ENCODE results near the gene LCOR. TPM values are rescaled to one million over a fixed set of nuclear protein-coding genes. Genes with fewer than 3 reads are reported as not detected.

Gene LCOR
- total RNA-seq, 3 donors from 2014 or later = 19.4 to 53.6 (median 35.7) TPM

GRCh38 chr10:96964131-96964530 is 132.0 kb downstream of the LCOR start:
- Histone ChIP-seq H3K4me3 (no peak overlapping the region), H3K27ac (no peak overlapping the region)
- TF ChIP-seq CTCF (IDR thresholded peaks at IDR 0.05) = no peak
- no peak for TF ChIP-seq POLR2AphosphoS5 (IDR thresholded peaks at IDR 0.05)
- TF ChIP-seq POLR2A (IDR thresholded peaks at IDR 0.05) = no peak

GRCh38 chr10:96967847-96968246 is 135.7 kb downstream of the LCOR start:
- H3K9me3 ChIP-seq = no peaks in the 10 kb centered on the region
- intact Hi-C loops (cut with DNase I; ENCODE audit: low total_unique reads) = no loop called here
- no peaks in the 10 kb centered on the region for H3K36me3 ChIP-seq
- H3K27ac ChIP-seq = no peak overlapping the region
- DNase-seq (ENCODE audit: low spot score in 2 of 2) = no peak
- no peaks in the 10 kb centered on the region for H3K27me3 ChIP-seq
- no peak overlapping the region for H3K4me3 ChIP-seq
- no peaks in the 10 kb centered on the region for H3K4me1 ChIP-seq
- no peak for TF ChIP-seq POLR2AphosphoS5 (IDR thresholded peaks at IDR 0.05)

More at GRCh38 chr10:96964131-96964530, 132.0 kb downstream of the LCOR start:
- Histone ChIP-seq H3K9me3 (no peaks in the 10 kb centered on the region), H3K4me1 (no peaks in the 10 kb centered on the region), H3K36me3 (no peaks in the 10 kb centered on the region), H3K27me3 (no peaks in the 10 kb centered on the region)
- no peak for DNase-seq (ENCODE audit: low spot score in 2 of 2)
- intact Hi-C loops (cut with DNase I; ENCODE audit: low total_unique reads) = no loop called here

GRCh38 chr10:96968682-96969423 is 136.8 kb downstream of the LCOR start:
- no peak for TF ChIP-seq POLR2AphosphoS5 (IDR thresholded peaks at IDR 0.05)
- TF ChIP-seq POLR2A (IDR thresholded peaks at IDR 0.05) = no peak
- TF ChIP-seq CTCF (IDR thresholded peaks at IDR 0.05) = no peak

GRCh38 chr10:96971324-96971723 is 139.2 kb downstream of the LCOR start:
- H3K4me3 ChIP-seq = no peak overlapping the region
- intact Hi-C loops (cut with DNase I; ENCODE audit: low total_unique reads) = no loop called here
- TF ChIP-seq CTCF (IDR thresholded peaks at IDR 0.05) (no peak), POLR2A (IDR thresholded peaks at IDR 0.05) (no peak), POLR2AphosphoS5 (IDR thresholded peaks at IDR 0.05) (no peak)
- H3K27me3 ChIP-seq = no peaks in the 10 kb centered on the region
- no peaks in the 10 kb centered on the region for H3K9me3 ChIP-seq
- H3K27ac ChIP-seq = no peak overlapping the region
- H3K4me1 ChIP-seq = no peaks in the 10 kb centered on the region
- no peaks in the 10 kb centered on the region for H3K36me3 ChIP-seq
- no peak for DNase-seq (ENCODE audit: low spot score in 2 of 2)

More at GRCh38 chr10:96968682-96969423, 136.8 kb downstream of the LCOR start:
- no peaks in the 10 kb centered on the region for H3K36me3 ChIP-seq
- DNase-seq (ENCODE audit: low spot score in 2 of 2) = no peak
- no peaks in the 10 kb centered on the region for H3K4me1 ChIP-seq
- intact Hi-C loops (cut with DNase I; ENCODE audit: low total_unique reads) = no loop called here
- H3K27ac ChIP-seq = no peak overlapping the region
- H3K27me3 ChIP-seq = no peaks in the 10 kb centered on the region
- no peak overlapping the region for H3K4me3 ChIP-seq
- no peaks in the 10 kb centered on the region for H3K9me3 ChIP-seq

DNA sequence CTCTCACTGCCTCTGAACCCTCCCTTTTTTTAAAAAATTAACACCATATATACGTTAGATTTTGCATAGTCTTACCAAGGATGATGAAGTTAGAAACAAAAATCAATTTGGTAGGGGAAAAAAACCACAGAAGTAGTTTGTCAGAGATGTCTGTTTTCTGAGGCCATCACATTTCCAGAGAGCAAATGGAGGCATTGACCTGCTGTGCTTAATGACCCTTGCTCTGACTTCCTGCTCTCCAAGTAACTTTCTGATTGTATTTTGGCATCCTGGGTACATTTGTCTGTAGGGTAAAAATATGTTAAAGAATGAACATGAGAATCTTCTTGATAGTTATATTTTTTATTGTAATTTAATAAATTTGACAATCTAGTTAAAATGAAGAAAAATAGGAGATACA is 140.2 kb downstream of the LCOR start:
- Histone ChIP-seq H3K36me3 (no peaks in the 10 kb centered on the region), H3K27ac (no peak overlapping the region), H3K9me3 (no peaks in the 10 kb centered on the region), H3K4me3 (no peak overlapping the region), H3K27me3 (no peaks in the 10 kb centered on the region), H3K4me1 (no peaks in the 10 kb centered on the region)
- intact Hi-C loops (cut with DNase I; ENCODE audit: low total_unique reads) = no loop called here
- DNase-seq (ENCODE audit: low spot score in 2 of 2) = no peak
- TF ChIP-seq CTCF (IDR thresholded peaks at IDR 0.05) (no peak), POLR2A (IDR thresholded peaks at IDR 0.05) (no peak), POLR2AphosphoS5 (IDR thresholded peaks at IDR 0.05) (no peak)
